Posterior cingulate gyrus (tissue), 11 donors: ENCODE data around the gene TCFL5.
A peak's percentile ranks its signal among the peaks of the same experiment; 100 is the strongest.

Experiments
- DNase-seq, 10 donors: peaks; one replicate each; pipeline versions ENCODE4 v3.0.0 to v3.0.0-alpha.2; 2020 to 2021; ENCODE audit warnings: mixed read lengths in 3 of 10
- intact Hi-C: fragments of 100-400 bp; cut with DNase I; formaldehyde crosslinking; loops from one replicate; pipeline ENCODE4 v1.15.1; 2023

TCFL5 gene

GRCh38 chr20:62817975-62818591 lies 43.5 kb downstream of the TCFL5 start:
- intact Hi-C loops, result loop anchor here (5.0 kb wide), 1 partner anchor 34 kb away; no protein-coding TSS in a partner anchor

GRCh38 chr20:62816884-62817873 lies 44.4 kb downstream of the TCFL5 start, which contains the start of gene COL9A3:
Gene COL9A3 (plus strand): TSS chr20:62817050. CDS start chr20:62817065, 15 bp downstream.
- DNase-seq, result peak in 6 of 10 donors; percentile 45 to 95 (median 76)
- intact Hi-C loops, result loop anchor here (5.0 kb wide), 1 partner anchor 35 kb away; no protein-coding TSS in a partner anchor

More at GRCh38 chr20:62817975-62818591, 43.5 kb downstream of the TCFL5 start:
- no peak for DNase-seq

GRCh38 chr20:62816031-62816883 lies 45.4 kb downstream of the TCFL5 start:
- intact Hi-C loops, result loop anchor here (5.0 kb wide), 1 partner anchor 36 kb away; no protein-coding TSS in a partner anchor
- no peak for DNase-seq

GRCh38 chr20:62815066-62815991 lies 46.3 kb downstream of the TCFL5 start:
- DNase-seq, result no peak
- intact Hi-C loops, result loop anchor here (5.0 kb wide), 1 partner anchor 37 kb away; no protein-coding TSS in a partner anchor

- DNase-seq, result no peak
- intact Hi-C loops, result loop anchor here (5.0 kb wide), 1 partner anchor 38 kb away; no protein-coding TSS in a partner anchor
These were observed 46.9 kb downstream of the TCFL5 start for GRCh38 chr20:62814709-62815065.

- no peak for DNase-seq
- intact Hi-C loops, result no loop called here
These were observed 47.4 kb downstream of the TCFL5 start for GRCh38 chr20:62814060-62814708.

- DNase-seq, result peak in 1 of 10 donors; percentile 84
- intact Hi-C loops, result no loop called here
These were observed 48.0 kb downstream of the TCFL5 start for GRCh38 chr20:62813588-62813987.

- no peak for DNase-seq
- intact Hi-C loops, result no loop called here
These were observed 48.8 kb downstream of the TCFL5 start for GRCh38 chr20:62812907-62813200.

GRCh38 chr20:62812181-62812906 lies 49.3 kb downstream of the TCFL5 start:
- intact Hi-C loops, result no loop called here
- DNase-seq, result no peak

- no peak for DNase-seq
These were observed 49.9 kb downstream of the TCFL5 start for GRCh38 chr20:62811720-62812119.

GRCh38 chr20:62811320-62811719 lies 50.3 kb downstream of the TCFL5 start:
- no peak for DNase-seq
- intact Hi-C loops, result no loop called here

More at GRCh38 chr20:62811720-62812119, 49.9 kb downstream of the TCFL5 start:
- intact Hi-C loops, result no loop called here

GRCh38 chr20:62809530-62810428 lies 51.8 kb downstream of the TCFL5 start:
- DNase-seq, result no peak
- intact Hi-C loops, result loop anchor here (5.0 kb wide), 2 partner anchors 38 to 142 kb away; no protein-coding TSS in a partner anchor

GRCh38 chr20:62808211-62808865 lies 53.3 kb downstream of the TCFL5 start:
- peak; percentile 46 to 96 (median 82) for DNase-seq
- intact Hi-C loops, result loop anchor here (5.0 kb wide), 2 partner anchors 39 to 141 kb away; no protein-coding TSS in a partner anchor

- intact Hi-C loops, result loop anchor here (5.0 kb wide), 2 partner anchors 40 to 140 kb away; no protein-coding TSS in a partner anchor
- DNase-seq, result no peak
These were observed 54.0 kb downstream of the TCFL5 start for GRCh38 chr20:62807444-62808210.

GRCh38 chr20:62806383-62807050 lies 55.1 kb downstream of the TCFL5 start:
- no peak for DNase-seq
- intact Hi-C loops, result loop anchor here (5.0 kb wide), 2 partner anchors 41 to 139 kb away; no protein-coding TSS in a partner anchor
